Measurements from ENCODE around the gene SLC6A17. TPM values are rescaled to one million over a fixed set of nuclear protein-coding genes. Genes with fewer than 3 reads are reported as not detected.

Gene SLC6A17
- total RNA-seq, 1 donor, result under 0.01 TPM

DNA sequence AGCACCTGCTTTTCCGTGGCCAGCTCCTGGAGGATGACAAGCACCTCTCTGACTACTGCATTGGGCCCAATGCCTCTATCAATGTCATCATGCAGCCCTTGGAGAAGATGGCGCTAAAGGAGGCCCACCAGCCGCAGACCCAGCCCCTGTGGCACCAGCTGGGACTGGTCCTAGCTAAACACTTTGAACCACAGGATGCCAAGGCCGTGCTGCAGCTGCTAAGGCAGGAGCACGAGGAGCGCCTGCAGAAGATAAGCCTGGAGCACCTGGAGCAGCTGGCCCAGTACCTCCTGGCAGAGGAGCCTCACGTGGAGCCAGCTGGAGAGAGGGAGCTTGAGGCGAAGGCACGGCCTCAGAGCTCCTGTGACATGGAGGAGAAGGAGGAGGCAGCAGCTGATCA, 37.6 kb upstream of the SLC6A17 start:
- TF ChIP-seq, protein P1, sequence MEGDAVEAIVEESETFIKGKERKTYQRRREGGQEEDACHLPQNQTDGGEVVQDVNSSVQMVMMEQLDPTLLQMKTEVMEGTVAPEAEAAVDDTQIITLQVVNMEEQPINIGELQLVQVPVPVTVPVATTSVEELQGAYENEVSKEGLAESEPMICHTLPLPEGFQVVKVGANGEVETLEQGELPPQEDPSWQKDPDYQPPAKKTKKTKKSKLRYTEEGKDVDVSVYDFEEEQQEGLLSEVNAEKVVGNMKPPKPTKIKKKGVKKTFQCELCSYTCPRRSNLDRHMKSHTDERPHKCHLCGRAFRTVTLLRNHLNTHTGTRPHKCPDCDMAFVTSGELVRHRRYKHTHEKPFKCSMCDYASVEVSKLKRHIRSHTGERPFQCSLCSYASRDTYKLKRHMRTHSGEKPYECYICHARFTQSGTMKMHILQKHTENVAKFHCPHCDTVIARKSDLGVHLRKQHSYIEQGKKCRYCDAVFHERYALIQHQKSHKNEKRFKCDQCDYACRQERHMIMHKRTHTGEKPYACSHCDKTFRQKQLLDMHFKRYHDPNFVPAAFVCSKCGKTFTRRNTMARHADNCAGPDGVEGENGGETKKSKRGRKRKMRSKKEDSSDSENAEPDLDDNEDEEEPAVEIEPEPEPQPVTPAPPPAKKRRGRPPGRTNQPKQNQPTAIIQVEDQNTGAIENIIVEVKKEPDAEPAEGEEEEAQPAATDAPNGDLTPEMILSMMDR (IDR thresholded peaks at IDR 0.05; ENCODE audit: insufficient read depth, low read depth, low read length), result no peak
- DNase-seq (ENCODE audit: low read depth), result no peak
- no peak overlapping the region for H3K4me3 ChIP-seq (ENCODE audit: low read depth, low read length)

DNA sequence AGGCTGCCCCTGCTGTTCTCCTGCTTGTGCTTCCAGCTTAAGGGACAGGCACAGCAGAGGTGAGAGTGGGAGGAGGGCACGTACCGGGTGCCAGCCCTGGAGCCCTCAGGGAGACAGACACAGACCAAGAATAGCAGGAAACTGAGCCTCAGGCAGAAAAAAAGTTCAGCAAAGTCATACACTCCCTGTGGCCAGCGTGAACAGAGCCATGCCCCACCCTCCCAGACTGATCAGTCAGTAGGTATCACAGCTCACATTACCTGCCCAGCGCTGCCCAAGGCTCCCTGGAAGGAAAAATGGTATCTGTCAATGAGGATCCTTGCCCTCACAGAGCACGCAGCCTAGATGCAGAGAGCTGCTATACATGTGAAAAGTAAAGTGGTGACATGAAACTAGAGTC, 36.7 kb upstream of the SLC6A17 start:
- H3K4me3 ChIP-seq (ENCODE audit: low read depth, low read length), result no peak overlapping the region
- no peak for DNase-seq (ENCODE audit: low read depth)
- TF ChIP-seq, protein P1 (IDR thresholded peaks at IDR 0.05; ENCODE audit: insufficient read depth, low read depth, low read length), result no peak

DNA sequence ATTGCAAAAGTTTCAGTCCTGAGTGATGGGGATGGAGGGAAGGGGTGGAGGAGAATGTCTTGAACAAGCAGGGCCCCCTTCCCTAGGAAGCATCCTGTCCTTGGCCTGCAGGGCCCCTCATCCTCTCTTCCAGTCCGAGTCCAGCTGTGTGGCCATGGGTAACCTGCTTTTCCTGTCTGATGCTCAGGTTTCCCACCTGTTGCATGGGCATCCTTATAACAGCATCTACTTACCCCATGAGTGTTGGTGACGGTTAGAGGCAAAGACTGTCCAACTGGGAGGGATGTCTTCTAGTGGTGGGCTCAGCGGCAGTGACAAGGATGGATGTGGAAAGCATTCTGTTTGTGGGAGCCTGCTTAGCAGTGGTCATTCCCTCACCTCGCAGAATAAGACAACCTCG, 36.1 kb upstream of the SLC6A17 start:
- DNase-seq (ENCODE audit: low read depth), result no peak
- TF ChIP-seq, protein P1 (IDR thresholded peaks at IDR 0.05; ENCODE audit: insufficient read depth, low read depth, low read length), result no peak
- H3K4me3 ChIP-seq (ENCODE audit: low read depth, low read length), result no peak overlapping the region

DNA sequence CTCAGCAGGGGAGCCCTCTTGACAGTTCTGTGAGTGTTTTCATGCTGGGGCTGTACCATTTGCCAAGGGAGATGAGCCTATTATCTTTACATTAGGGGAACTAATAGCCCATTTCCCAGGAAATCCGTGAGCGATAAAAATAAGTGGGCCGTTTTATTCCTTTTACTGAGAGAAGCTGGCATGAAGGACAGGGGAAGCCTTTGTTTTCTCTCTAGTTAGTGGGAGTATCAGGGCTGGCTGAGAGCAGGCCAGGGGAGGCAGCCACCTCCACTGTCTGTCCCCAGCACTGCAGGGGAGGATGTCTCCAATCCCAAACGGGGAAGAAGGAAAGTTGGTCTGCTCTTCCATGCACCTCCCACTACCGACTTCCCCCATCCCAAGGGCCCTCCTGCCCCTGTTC, 35.5 kb upstream of the SLC6A17 start:
- DNase-seq (ENCODE audit: low read depth), result no peak
- TF ChIP-seq, protein P1 (IDR thresholded peaks at IDR 0.05; ENCODE audit: insufficient read depth, low read depth, low read length), result no peak
- no peak overlapping the region for H3K4me3 ChIP-seq (ENCODE audit: low read depth, low read length)

DNA sequence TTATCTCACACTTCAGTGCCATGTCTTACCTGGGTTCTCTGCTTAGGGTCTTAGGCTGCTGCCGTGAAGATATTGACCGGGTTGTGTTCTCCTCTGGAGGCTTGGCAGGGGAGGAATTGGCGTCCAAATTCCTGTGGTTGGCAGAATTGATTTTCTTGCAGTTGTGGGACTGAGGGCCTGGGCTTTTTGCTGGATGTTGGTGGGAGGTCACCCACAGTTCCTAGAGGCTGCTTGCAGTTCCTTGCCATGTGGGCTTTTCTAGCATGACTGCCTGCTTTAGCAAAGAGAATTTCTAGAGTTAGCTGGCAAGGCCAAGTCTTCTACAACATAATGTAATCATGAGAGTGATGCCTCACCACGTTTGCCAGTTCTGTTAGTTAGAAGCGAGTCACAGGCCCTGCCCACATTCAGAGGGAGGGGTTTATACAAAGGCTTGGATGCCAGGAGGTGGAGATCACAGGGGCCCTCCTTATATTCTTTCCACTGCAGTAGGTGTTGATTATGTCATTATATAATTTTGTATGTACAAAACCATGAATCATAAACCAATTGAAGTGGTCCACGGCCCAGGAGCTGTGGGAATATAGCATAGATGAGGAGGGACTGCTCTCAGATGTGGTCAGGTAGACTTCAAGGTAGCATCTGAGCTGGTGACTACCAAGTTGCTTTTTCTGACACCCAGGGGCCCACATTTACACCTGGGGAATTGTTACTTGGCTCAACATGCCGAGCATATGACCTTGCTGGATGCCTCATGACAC, 31.5 kb upstream of the SLC6A17 start:
- TF ChIP-seq, protein P1 (IDR thresholded peaks at IDR 0.05; ENCODE audit: insufficient read depth, low read depth, low read length), result no peak
- DNase-seq (ENCODE audit: low read depth), result no peak

DNA sequence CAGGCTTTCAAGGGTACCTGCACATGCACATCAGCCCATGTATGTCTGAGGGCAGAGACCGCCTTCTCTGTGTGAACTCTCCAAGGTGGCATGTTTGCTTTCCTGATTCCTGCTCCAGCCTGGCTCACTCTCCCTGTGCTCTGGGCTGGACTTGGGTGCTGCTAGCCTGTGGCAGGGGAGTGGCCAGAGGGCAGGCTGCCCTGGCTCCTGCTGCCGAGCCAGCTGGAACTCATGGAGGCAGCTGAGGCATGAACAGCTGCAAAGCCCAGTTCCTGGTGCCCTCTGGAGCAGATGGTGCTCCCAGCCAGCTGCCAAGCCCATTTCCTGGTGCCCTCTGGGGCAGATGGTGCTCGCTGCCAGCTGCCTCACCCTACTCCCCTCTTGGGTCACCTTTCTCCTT, 30.5 kb upstream of the SLC6A17 start:
- H3K4me3 ChIP-seq (ENCODE audit: low read depth, low read length), result no peak overlapping the region
- TF ChIP-seq, protein P1 (IDR thresholded peaks at IDR 0.05; ENCODE audit: insufficient read depth, low read depth, low read length), result no peak
- DNase-seq (ENCODE audit: low read depth), result no peak

More for the DNA sequence above, 31.5 kb upstream of the SLC6A17 start:
- H3K4me3 ChIP-seq (ENCODE audit: low read depth, low read length), result no peak overlapping the region

Data from fibroblast of villous mesenchyme (primary cell).